ENCODE results near the gene APOD.

APOD gene

GRCh38 chr3:195543500-195544229, 40.1 kb downstream of the APOD start:
- H3K4me3 ChIP-seq (ENCODE audit: low read depth, low read length), result peak overlapping the region; percentile 76
- no peak for TF ChIP-seq CTCF (IDR thresholded peaks at IDR 0.05; ENCODE audit: low read depth, low read length)
- no peak for TF ChIP-seq MAX (IDR thresholded peaks at IDR 0.05; ENCODE audit: low read depth, low read length)
- no peak for TF ChIP-seq MYC (IDR thresholded peaks at IDR 0.05; ENCODE audit: low read depth, low read length)
- TF ChIP-seq POLR2A (IDR thresholded peaks at IDR 0.05; ENCODE audit: extremely low read depth, insufficient read length), result no peak
- DNase-seq (ENCODE audit: low read depth), result no peak

GRCh38 chr3:195542698-195543499, 40.8 kb downstream of the APOD start, which contains the start of gene PPP1R2:
Gene PPP1R2 (minus strand): TSS chr3:195543325. CDS start chr3:195543025, 300 bp downstream.
- no peak for TF ChIP-seq CTCF (IDR thresholded peaks at IDR 0.05; ENCODE audit: low read depth, low read length)
- 0 out of 2 replicates have a peak, but pooled peaks have one; percentile 16 for TF ChIP-seq MYC (IDR thresholded peaks at IDR 0.05; ENCODE audit: low read depth, low read length)
- TF ChIP-seq POLR2A (IDR thresholded peaks at IDR 0.05; ENCODE audit: extremely low read depth, insufficient read length), result peak; percentile 92
- 0 out of 2 replicates have a peak, but pooled peaks have one; percentile 20 for TF ChIP-seq MAX (IDR thresholded peaks at IDR 0.05; ENCODE audit: low read depth, low read length)
- H3K4me3 ChIP-seq (ENCODE audit: low read depth, low read length), result peak within 1 kb of the TSS; percentile 94
- DNase-seq (ENCODE audit: low read depth), result peak; percentile 89

- TF ChIP-seq MAX (IDR thresholded peaks at IDR 0.05; ENCODE audit: low read depth, low read length), result no peak
- TF ChIP-seq POLR2A (IDR thresholded peaks at IDR 0.05; ENCODE audit: extremely low read depth, insufficient read length), result no peak
- TF ChIP-seq CTCF (IDR thresholded peaks at IDR 0.05; ENCODE audit: low read depth, low read length), result no peak
- no peak for TF ChIP-seq MYC (IDR thresholded peaks at IDR 0.05; ENCODE audit: low read depth, low read length)
- peak; percentile 50 for DNase-seq (ENCODE audit: low read depth)
- H3K4me3 ChIP-seq (ENCODE audit: low read depth, low read length), result peak overlapping the region; percentile 94
Observed at GRCh38 chr3:195542316-195542697, 41.4 kb downstream of the APOD start.

GRCh38 chr3:195540511-195540910, 43.2 kb downstream of the APOD start:
- no peak for TF ChIP-seq MAX (IDR thresholded peaks at IDR 0.05; ENCODE audit: low read depth, low read length)
- TF ChIP-seq CTCF (IDR thresholded peaks at IDR 0.05; ENCODE audit: low read depth, low read length), result no peak
- TF ChIP-seq POLR2A (IDR thresholded peaks at IDR 0.05; ENCODE audit: extremely low read depth, insufficient read length), result no peak
- no peak for TF ChIP-seq MYC (IDR thresholded peaks at IDR 0.05; ENCODE audit: low read depth, low read length)
- peak overlapping the region; percentile 94 for H3K4me3 ChIP-seq (ENCODE audit: low read depth, low read length)
- no peak for DNase-seq (ENCODE audit: low read depth)

GRCh38 chr3:195540027-195540426, 43.7 kb downstream of the APOD start:
- no peak overlapping the region for H3K4me3 ChIP-seq (ENCODE audit: low read depth, low read length)
- TF ChIP-seq MYC (IDR thresholded peaks at IDR 0.05; ENCODE audit: low read depth, low read length) (no peak), MAX (IDR thresholded peaks at IDR 0.05; ENCODE audit: low read depth, low read length) (no peak), POLR2A (IDR thresholded peaks at IDR 0.05; ENCODE audit: extremely low read depth, insufficient read length) (no peak), CTCF (IDR thresholded peaks at IDR 0.05; ENCODE audit: low read depth, low read length) (no peak)

More at GRCh38 chr3:195540027-195540426, 43.7 kb downstream of the APOD start:
- no peak for DNase-seq (ENCODE audit: low read depth)
